PC-3 (cell line): ENCODE data around the gene NAGS.

Experiments
- CTCF ChIP-seq: fragments of 300-600 bp; sonication (generic); conservative IDR thresholded peaks from 2 replicates; pipeline ENCODE4 v1.5.1; 2017; ENCODE audit warnings: antibody characterized with exemption, low read depth, mild to moderate bottlenecking, low read length
- EZH2 ChIP-seq: fragments of 300-600 bp; sonication (generic); IDR thresholded peaks from one replicate; pipeline ENCODE4 v1.6.1; 2017; ENCODE audit warnings: antibody characterized with exemption, mild to moderate bottlenecking, low read length; ENCODE audit not compliant: unreplicated experiment
- EZH2phosphoT487 ChIP-seq: fragments of 300-600 bp; sonication (generic); IDR thresholded peaks from 2 replicates; pipeline ENCODE4 v1.6.1; 2018; ENCODE audit warnings: mild to moderate bottlenecking, antibody characterized with exemption, low read length, borderline replicate concordance

GRCh38 chr17:43992641-43993040, 11.8 kb upstream of the NAGS start:
- TF ChIP-seq CTCF: no peak
- TF ChIP-seq EZH2phosphoT487: no peak
- TF ChIP-seq EZH2: no peak
